Liver (tissue), 3 donors: ENCODE measurements around the gene HOOK1.

ENCODE experiments used
- CTCF ChIP-seq: fragments of 150-350 bp; IDR thresholded peaks from 2 replicates; pipeline ENCODE4 v1.5.1; 2017; ENCODE audit warnings: improper control_type of control experiment, low read depth, low read length; ENCODE audit not compliant: missing input control
- EGR1 ChIP-seq, 2 donors: IDR thresholded peaks; 2 replicates each; pipeline ENCODE4 v1.6.1; 2016 to 2018; ENCODE audit warnings: antibody characterized with exemption in 2 of 2, low read depth in 2 of 2
- FOXA1 ChIP-seq: IDR thresholded peaks from 2 replicates; pipeline ENCODE4 v1.6.1; 2016; ENCODE audit warnings: antibody characterized with exemption
- JUND ChIP-seq, 2 donors: IDR thresholded peaks; 2 replicates each; pipeline ENCODE4 v1.6.1; 2016; ENCODE audit warnings: antibody characterized with exemption in 2 of 2
- RAD21 ChIP-seq, 2 donors: IDR thresholded peaks; 2 replicates each; pipeline ENCODE4 v1.6.1; 2016; ENCODE audit warnings: antibody characterized with exemption in 2 of 2, mild to moderate bottlenecking in 2 of 2
- REST ChIP-seq: IDR thresholded peaks from 2 replicates; pipeline ENCODE4 v1.6.1; 2016; ENCODE audit warnings: antibody characterized with exemption, mild to moderate bottlenecking
- SP1 ChIP-seq: IDR thresholded peaks from 2 replicates; pipeline ENCODE4 v1.6.1; 2018; ENCODE audit warnings: antibody characterized with exemption, mild to moderate bottlenecking
- YY1 ChIP-seq: IDR thresholded peaks from 2 replicates; pipeline ENCODE4 v1.6.1; 2016; ENCODE audit warnings: antibody characterized with exemption, mild to moderate bottlenecking
- ZBTB33 ChIP-seq: IDR thresholded peaks from 2 replicates; pipeline ENCODE4 v1.6.1; 2016; ENCODE audit warnings: antibody characterized with exemption
- TF ChIP-seq, protein P1 (sequence below): IDR thresholded peaks from 2 replicates; pipeline ENCODE4 v1.6.1; 2016; ENCODE audit warnings: antibody characterized with exemption
- donor health status: healthy.
- donor health status: healthy.

GRCh38 chr1:59768792-59769735, 45.7 kb upstream of the HOOK1 start:
- TF ChIP-seq CTCF (no peak), EGR1 (IDR thresholded peaks at IDR 0.05; ENCODE audit: low read depth in 2 of 2) (no peak), ZBTB33 (no peak), JUND (IDR thresholded peaks at IDR 0.05) (no peak), REST (no peak), SP1 (no peak), YY1 (no peak), FOXA1 (no peak), RAD21 (IDR thresholded peaks at IDR 0.05) (no peak)
- TF ChIP-seq, protein P1, sequence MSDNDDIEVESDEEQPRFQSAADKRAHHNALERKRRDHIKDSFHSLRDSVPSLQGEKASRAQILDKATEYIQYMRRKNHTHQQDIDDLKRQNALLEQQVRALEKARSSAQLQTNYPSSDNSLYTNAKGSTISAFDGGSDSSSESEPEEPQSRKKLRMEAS: no peak
